OCI-LY1 (cell line): ENCODE measurements around the gene ABLIM1.

Source experiments
- H2AFZ ChIP-seq: fragments of 200-600 bp; sonication (generic), shearing (Covaris generic); 2 replicates; pipeline ENCODE4 v1.6.0; 2014; ENCODE audit warnings: antibody characterized with exemption, mild to moderate bottlenecking, low read length
- H3F3A ChIP-seq: fragments of 200-600 bp; sonication (generic), shearing (Covaris generic); 2 replicates; pipeline ENCODE4 v1.6.0; 2014; ENCODE audit warnings: mild to moderate bottlenecking, antibody characterized with exemption, low read length, moderate library complexity; ENCODE audit not compliant: insufficient read depth
- H3K27ac ChIP-seq: fragments of 200-600 bp; sonication (generic); 2 replicates; pipeline ENCODE4 v1.5.1; 2014; ENCODE audit warnings: low read length, mixed run types, mild to moderate bottlenecking, low read depth; ENCODE audit not compliant: poor library complexity, severe bottlenecking
- H3K27me3 ChIP-seq: fragments of 200-600 bp; sonication (generic); 2 replicates; pipeline ENCODE4 v1.6.0; 2014; ENCODE audit warnings: antibody characterized with exemption, mild to moderate bottlenecking, low read length, moderate library complexity; ENCODE audit not compliant: insufficient read depth
- H3K36me3 ChIP-seq: fragments of 200-600 bp; sonication (generic); 2 replicates; pipeline ENCODE4 v1.6.1; 2014; ENCODE audit warnings: mild to moderate bottlenecking, antibody characterized with exemption, low read length, moderate library complexity, mixed read lengths; ENCODE audit not compliant: insufficient read depth
- H3K4me1 ChIP-seq: fragments of 200-600 bp; sonication (generic); 2 replicates; pipeline ENCODE4 v1.5.1; 2014; ENCODE audit warnings: mild to moderate bottlenecking, low read length, moderate library complexity; ENCODE audit not compliant: insufficient read depth, severe bottlenecking
- H3K4me2 ChIP-seq: fragments of 200-600 bp; sonication (generic), shearing (Covaris generic); 2 replicates; pipeline ENCODE4 v1.6.1; 2014; ENCODE audit warnings: low read length
- H3K4me3 ChIP-seq: fragments of 200-600 bp; sonication (generic); 2 replicates; pipeline ENCODE4 v1.5.1; 2014; ENCODE audit warnings: low read length, low read depth, mild to moderate bottlenecking, mixed read lengths; ENCODE audit not compliant: poor library complexity, severe bottlenecking
- H3K79me2 ChIP-seq: fragments of 200-600 bp; shearing (Covaris generic); 2 replicates; pipeline ENCODE4 v1.6.1; 2016; ENCODE audit warnings: mixed run types, low read length, mixed read lengths; ENCODE audit not compliant: insufficient read depth
- H3K9ac ChIP-seq: fragments of 200-600 bp; sonication (generic), shearing (Covaris generic); 2 replicates; pipeline ENCODE4 v1.6.1; 2014; ENCODE audit warnings: mild to moderate bottlenecking, low read length, mixed read lengths
- H3K9me2 ChIP-seq: fragments of 200-600 bp; sonication (generic), shearing (Covaris generic); 2 replicates; pipeline ENCODE4 v1.6.1; 2014; ENCODE audit warnings: low read depth, mild to moderate bottlenecking, low read length, mixed read lengths
- H3K9me3 ChIP-seq: fragments of 200-600 bp; shearing (Covaris generic); 2 replicates; pipeline ENCODE4 v1.6.1; 2014; ENCODE audit warnings: low read length, mixed read lengths
- H4K20me1 ChIP-seq: fragments of 200-600 bp; sonication (generic), shearing (Covaris generic); 2 replicates; pipeline ENCODE4 v1.6.0; 2016; ENCODE audit warnings: mild to moderate bottlenecking, low read length; ENCODE audit not compliant: insufficient read depth
- EZH2 ChIP-seq: fragments of 200-600 bp; sonication (generic), shearing (Covaris generic); IDR thresholded peaks from 2 replicates; pipeline ENCODE4 v1.8.0; 2017; ENCODE audit warnings: borderline replicate concordance, mixed run types, mild to moderate bottlenecking, antibody characterized with exemption, low read length, moderate library complexity, mixed read lengths
- TF ChIP-seq, protein P1 (sequence below): fragments of 200-600 bp; sonication (generic), shearing (Covaris generic); IDR thresholded peaks from 2 replicates; pipeline ENCODE4 v1.5.1; 2017; ENCODE audit warnings: mild to moderate bottlenecking, antibody characterized with exemption, low read length, moderate library complexity, mixed read lengths

ABLIM1 gene

DNA sequence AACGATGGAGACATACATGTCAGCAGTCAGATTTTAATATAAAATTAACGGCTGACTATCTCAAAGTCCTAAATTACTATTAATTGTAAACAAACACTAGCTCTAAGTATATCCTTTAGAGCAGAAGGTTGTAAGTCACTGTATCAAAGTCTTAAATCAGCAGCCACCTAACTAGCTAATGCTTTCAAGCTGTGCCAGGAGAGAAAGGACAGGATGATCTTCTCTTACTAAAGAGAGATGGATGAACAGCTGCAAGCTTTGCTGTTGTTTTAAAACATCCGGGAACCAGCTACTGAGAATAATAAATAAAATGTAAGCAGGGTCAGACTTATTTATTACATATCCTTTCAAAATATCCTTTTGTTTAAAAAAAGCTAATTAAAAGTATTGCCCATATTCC is 24.0 kb upstream of the ABLIM1 start:
- Histone ChIP-seq H3K36me3 (no peaks in the 10 kb centered on the region), H3K4me2 (no peak overlapping the region), H3K4me3 (no peak overlapping the region), H4K20me1 (no peaks in the 10 kb centered on the region), H3K9me3 (no peaks in the 10 kb centered on the region), H2AFZ (no peak overlapping the region), H3K9me2 (no peaks in the 10 kb centered on the region), H3F3A (no peaks in the 10 kb centered on the region), H3K27me3 (0 out of 2 replicates have a peak, but pooled peaks cover 4% of the 10 kb centered on the region), H3K79me2 (no peaks in the 10 kb centered on the region), H3K9ac (no peak overlapping the region), H3K4me1 (no peaks in the 10 kb centered on the region), H3K27ac (no peak overlapping the region)
- TF ChIP-seq, protein P1, sequence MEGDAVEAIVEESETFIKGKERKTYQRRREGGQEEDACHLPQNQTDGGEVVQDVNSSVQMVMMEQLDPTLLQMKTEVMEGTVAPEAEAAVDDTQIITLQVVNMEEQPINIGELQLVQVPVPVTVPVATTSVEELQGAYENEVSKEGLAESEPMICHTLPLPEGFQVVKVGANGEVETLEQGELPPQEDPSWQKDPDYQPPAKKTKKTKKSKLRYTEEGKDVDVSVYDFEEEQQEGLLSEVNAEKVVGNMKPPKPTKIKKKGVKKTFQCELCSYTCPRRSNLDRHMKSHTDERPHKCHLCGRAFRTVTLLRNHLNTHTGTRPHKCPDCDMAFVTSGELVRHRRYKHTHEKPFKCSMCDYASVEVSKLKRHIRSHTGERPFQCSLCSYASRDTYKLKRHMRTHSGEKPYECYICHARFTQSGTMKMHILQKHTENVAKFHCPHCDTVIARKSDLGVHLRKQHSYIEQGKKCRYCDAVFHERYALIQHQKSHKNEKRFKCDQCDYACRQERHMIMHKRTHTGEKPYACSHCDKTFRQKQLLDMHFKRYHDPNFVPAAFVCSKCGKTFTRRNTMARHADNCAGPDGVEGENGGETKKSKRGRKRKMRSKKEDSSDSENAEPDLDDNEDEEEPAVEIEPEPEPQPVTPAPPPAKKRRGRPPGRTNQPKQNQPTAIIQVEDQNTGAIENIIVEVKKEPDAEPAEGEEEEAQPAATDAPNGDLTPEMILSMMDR: no peak
- TF ChIP-seq EZH2: no peak

DNA sequence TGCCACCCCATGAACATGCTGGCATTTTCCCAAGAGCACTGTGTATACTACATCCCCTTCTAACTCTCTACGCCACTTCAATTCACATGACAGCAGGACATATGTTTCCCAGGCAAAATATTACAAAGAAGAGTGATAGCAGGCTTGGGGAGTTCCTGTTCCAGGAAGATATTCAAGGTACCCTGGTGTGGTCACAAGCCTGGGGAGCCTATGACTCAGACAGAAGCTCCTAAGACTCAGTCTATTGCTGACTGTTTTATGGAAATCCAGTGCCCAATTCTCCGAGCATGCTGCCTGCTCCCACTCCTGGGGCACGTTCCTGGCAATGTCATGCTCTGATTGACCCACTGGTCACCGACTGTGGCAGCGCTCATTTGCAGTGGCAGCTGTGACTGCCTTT is 23.5 kb upstream of the ABLIM1 start:
- no peaks in the 10 kb centered on the region for H3K4me1 ChIP-seq
- no peaks in the 10 kb centered on the region for H3K36me3 ChIP-seq
- H3K9me2 ChIP-seq: no peaks in the 10 kb centered on the region
- no peaks in the 10 kb centered on the region for H4K20me1 ChIP-seq
- no peak overlapping the region for H3K27ac ChIP-seq
- no peak overlapping the region for H2AFZ ChIP-seq
- H3K9ac ChIP-seq: no peak overlapping the region
- H3F3A ChIP-seq: no peaks in the 10 kb centered on the region
- no peaks in the 10 kb centered on the region for H3K79me2 ChIP-seq
- no peaks in the 10 kb centered on the region for H3K9me3 ChIP-seq
- no peak overlapping the region for H3K4me3 ChIP-seq
- no peak for TF ChIP-seq EZH2
- TF ChIP-seq, protein P1: no peak
- no peak overlapping the region for H3K4me2 ChIP-seq
- H3K27me3 ChIP-seq: 0 out of 2 replicates have a peak, but pooled peaks cover 4% of the 10 kb centered on the region

DNA sequence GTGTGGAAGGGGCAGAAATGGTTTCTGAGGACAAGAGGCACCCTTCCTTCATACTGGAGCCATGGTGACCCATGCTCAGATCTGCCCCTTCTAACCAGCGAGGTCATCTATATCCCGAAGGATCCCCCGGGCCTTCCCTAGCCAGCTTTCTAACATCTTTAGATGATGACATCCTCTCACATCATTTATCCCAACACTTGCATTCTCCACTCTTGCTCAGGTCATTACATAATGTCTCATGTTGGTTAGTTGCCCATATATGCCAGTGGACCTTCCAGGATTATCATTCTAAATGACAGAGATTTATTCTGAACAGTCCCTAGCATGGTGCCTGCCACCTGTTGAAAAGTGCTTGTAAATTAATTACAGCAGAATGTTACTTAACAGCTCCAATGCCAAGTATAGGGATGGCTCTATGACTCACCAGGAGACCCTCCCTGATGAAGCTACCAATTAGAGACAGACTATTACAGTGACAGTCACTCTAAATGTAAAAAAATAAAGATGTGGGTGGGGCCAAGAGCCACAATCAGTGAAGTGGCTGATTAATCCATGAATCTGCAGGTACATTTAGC is 22.6 kb upstream of the ABLIM1 start:
- H3K36me3 ChIP-seq: no peaks in the 10 kb centered on the region
- no peak overlapping the region for H3K27ac ChIP-seq
- TF ChIP-seq, protein P1: no peak
- no peak for TF ChIP-seq EZH2
- no peaks in the 10 kb centered on the region for H3F3A ChIP-seq
- H2AFZ ChIP-seq: no peak overlapping the region
- H3K9ac ChIP-seq: no peak overlapping the region
- 0 out of 2 replicates have a peak, but pooled peaks cover 4% of the 10 kb centered on the region for H3K27me3 ChIP-seq
- no peaks in the 10 kb centered on the region for H3K9me3 ChIP-seq
- no peaks in the 10 kb centered on the region for H4K20me1 ChIP-seq
- no peaks in the 10 kb centered on the region for H3K79me2 ChIP-seq
- no peaks in the 10 kb centered on the region for H3K9me2 ChIP-seq
- H3K4me3 ChIP-seq: no peak overlapping the region
- H3K4me1 ChIP-seq: no peaks in the 10 kb centered on the region
- H3K4me2 ChIP-seq: no peak overlapping the region
